Epithelial cell of esophagus (primary cell): ENCODE data around the gene OR51M1.

Experiments
- DNase-seq: peaks from one replicate; pipeline ENCODE4 v3.0.0; 2010; ENCODE audit warnings: low read depth
- H3K4me3 ChIP-seq: 2 replicates; pipeline ENCODE4 v1.5.1; 2011; ENCODE audit warnings: mild to moderate bottlenecking, low read length, control low read depth
- TF ChIP-seq, protein P1 (sequence below): IDR thresholded peaks from 2 replicates; pipeline ENCODE4 v1.5.1; 2011; ENCODE audit warnings: low read depth, mild to moderate bottlenecking, low read length, control low read depth, inconsistent platforms; ENCODE audit not compliant: insufficient read depth; ENCODE audit errors: missing control alignments

OR51M1 gene

DNA sequence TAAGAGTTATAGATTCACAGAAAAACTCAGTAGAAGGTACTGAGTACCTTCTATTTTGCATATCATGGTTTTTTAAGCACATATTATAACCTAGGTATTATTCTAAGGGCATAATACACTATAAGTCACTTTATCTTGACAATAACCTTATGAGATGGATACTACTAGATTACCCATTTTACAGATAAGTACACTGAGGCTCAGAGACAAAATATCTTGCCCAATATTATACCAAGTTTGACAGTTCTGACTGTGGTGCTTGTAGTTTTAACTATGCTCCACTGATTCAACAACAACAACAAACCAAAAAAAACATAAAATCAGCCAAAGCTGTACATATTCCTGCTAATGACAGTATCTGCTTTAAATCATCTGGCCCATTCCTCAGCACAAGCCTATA lies 10.5 kb downstream of the OR51M1 start:
- TF ChIP-seq, protein P1, sequence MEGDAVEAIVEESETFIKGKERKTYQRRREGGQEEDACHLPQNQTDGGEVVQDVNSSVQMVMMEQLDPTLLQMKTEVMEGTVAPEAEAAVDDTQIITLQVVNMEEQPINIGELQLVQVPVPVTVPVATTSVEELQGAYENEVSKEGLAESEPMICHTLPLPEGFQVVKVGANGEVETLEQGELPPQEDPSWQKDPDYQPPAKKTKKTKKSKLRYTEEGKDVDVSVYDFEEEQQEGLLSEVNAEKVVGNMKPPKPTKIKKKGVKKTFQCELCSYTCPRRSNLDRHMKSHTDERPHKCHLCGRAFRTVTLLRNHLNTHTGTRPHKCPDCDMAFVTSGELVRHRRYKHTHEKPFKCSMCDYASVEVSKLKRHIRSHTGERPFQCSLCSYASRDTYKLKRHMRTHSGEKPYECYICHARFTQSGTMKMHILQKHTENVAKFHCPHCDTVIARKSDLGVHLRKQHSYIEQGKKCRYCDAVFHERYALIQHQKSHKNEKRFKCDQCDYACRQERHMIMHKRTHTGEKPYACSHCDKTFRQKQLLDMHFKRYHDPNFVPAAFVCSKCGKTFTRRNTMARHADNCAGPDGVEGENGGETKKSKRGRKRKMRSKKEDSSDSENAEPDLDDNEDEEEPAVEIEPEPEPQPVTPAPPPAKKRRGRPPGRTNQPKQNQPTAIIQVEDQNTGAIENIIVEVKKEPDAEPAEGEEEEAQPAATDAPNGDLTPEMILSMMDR: no peak
- no peak for DNase-seq
- H3K4me3 ChIP-seq: no peak overlapping the region

DNA sequence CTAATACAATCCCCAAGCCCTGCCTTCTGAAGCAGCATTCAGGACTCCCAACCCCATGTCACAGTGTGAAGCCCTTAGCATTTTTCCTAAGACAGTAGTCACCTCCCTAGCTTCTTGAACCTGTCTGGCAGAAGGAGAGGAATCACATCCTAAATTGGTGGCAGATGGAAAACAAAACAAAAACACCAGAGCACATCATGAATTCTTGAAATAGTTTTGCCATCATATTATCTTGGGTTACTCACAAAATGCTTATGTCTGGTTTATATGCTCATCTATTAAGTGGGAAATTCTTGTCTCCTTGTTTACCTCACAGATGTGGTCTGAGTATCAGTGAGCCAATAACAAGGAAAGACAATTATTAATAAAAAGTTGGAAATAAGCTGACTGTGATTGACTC lies 15.3 kb downstream of the OR51M1 start:
- no peak for DNase-seq
- no peak overlapping the region for H3K4me3 ChIP-seq
- TF ChIP-seq, protein P1: no peak

DNA sequence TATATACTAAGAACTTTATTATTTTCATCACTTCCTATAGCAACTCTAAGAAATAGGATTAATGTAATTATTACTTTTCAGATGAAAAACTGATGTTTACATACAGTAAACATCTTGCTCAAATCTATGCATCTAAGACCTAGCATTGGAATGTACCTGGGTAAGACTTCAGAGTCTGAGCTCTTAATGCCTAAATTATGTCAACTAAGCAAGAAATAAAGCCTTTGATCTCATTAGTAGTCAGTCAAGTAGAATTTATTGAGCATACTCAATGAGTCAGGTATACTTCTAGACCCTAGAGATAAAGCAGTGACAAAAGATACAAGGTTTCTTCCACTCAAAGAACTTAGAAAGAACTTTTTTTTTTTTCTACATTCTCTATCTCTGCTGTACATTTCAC lies 21.6 kb downstream of the OR51M1 start:
- TF ChIP-seq, protein P1: no peak
- no peak overlapping the region for H3K4me3 ChIP-seq
- DNase-seq: no peak

DNA sequence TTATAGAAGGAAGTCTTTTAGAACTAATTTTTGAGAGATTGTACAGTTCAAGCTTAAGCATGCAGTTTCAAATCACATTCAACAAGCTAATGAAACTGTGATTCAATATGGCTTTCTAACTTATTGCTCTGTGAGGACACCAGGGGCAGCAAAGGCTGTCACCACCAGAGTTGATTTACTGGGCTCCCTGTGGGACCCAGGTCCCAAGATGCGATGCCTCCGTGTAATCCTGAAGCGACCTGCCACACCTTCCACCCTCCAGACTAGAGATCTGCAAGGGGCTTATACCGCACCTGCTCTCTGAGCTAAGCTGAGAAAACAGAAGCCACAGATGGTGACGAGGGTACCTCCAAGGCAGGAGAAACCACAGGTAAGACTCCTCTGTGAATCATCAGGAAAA lies 37.4 kb downstream of the OR51M1 start:
- no peak for DNase-seq
- TF ChIP-seq, protein P1: no peak
- H3K4me3 ChIP-seq: no peak overlapping the region

DNA sequence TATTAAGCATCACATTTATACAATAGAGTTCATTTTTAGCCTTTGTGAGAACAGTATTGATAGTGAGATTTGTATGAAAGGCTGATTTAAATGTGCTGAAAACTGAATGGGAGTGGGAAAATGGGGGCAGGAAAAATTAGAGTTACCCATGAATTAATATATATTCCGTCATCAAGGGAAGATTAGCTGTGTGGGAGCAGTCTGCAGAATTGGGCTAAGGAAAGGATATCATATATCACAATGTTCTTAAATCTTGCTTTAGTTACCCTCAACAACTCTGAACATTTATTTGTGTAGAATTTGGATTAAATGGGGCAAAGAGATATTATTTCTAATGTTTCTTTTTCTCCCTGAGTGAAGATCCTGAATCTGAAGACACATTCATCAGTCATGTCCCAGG lies 38.2 kb downstream of the OR51M1 start, which contains the start of gene OR51Q1:
TSS of gene OR51Q1 (plus strand) at position 301 of the 400 bp plus-strand sequence. CDS start at position 391, 90 bp downstream.
- TF ChIP-seq, protein P1: no peak
- H3K4me3 ChIP-seq: no peak within 1 kb of the TSS

DNA sequence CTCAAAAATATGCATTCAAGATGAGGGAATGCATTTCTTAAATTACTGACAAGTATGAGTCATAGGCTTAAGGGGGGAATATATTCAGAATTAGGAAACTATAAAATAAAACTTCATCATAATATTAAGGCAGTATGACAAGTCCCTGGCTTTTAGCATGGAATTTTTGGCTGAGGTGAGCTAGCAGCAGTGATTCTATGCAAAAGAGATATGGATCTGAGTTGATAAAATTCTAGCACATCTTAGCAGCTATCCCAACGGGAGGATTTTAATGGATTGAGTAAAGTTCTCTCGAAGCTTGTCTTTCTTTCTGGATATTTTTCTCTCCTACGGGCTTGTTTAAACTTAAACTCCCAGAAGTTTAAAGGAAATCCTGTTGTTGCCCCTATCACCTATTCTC lies 39.5 kb downstream of the OR51M1 start:
- no peak overlapping the region for H3K4me3 ChIP-seq
- TF ChIP-seq, protein P1: no peak
- no peak for DNase-seq

More for the DNA sequence above, 38.2 kb downstream of the OR51M1 start, which contains the start of gene OR51Q1:
- DNase-seq: no peak

DNA sequence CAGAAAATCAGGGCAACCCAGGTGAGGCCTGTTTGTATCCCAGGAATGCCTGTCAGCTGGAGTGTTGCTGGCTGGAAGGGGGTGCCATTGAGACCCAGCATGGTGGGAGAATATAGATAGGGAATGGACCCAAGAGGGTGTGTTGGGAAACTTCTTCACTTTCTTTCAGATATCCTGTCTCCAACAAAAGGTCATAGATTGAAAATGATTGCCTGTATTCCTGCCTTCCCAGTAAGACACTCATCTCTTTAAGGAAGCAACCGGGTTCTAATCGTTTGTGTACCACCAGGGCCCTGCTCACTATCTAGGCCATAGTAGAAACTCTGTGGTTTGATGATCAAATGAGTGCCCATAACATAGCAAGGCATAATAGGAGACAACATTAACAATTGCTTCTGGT lies 57.8 kb downstream of the OR51M1 start, which contains the start of gene OR51I1:
TSS of gene OR51I1 (minus strand) at position 101 of the 400 bp plus-strand sequence. CDS start at position 101, 0 bp downstream.
- TF ChIP-seq, protein P1: no peak
- DNase-seq: no peak
- no peak within 1 kb of the TSS for H3K4me3 ChIP-seq
